T-helper 2 cell treated with Interferon-gamma antibody and Interleukin-4, amounts not matched to agents 5 μg/mL and 100 μg/mL, for 36 hours (primary cell): ENCODE measurements around the gene LINC00305.

Experiments used
- DNase-seq: peaks from one replicate; pipeline ENCODE4 v3.0.0; 2021; ENCODE audit warnings: low spot score
- H3K27ac Mint-ChIP-seq: one replicate; pipeline ENCODE4 v1.8.0; 2021; ENCODE audit warnings: mild to moderate bottlenecking, mixed read lengths
- H3K27me3 Mint-ChIP-seq: one replicate; pipeline ENCODE4 v1.8.0; 2021; ENCODE audit warnings: low read depth, mixed read lengths
- H3K36me3 Mint-ChIP-seq: one replicate; pipeline ENCODE4 v1.8.0; 2021; ENCODE audit warnings: low read depth, mixed read lengths
- H3K4me1 Mint-ChIP-seq: one replicate; pipeline ENCODE4 v1.8.0; 2021; ENCODE audit warnings: low read depth, mixed read lengths
- H3K4me3 Mint-ChIP-seq: one replicate; pipeline ENCODE4 v1.8.0; 2022; ENCODE audit warnings: mild to moderate bottlenecking, moderate library complexity, mixed read lengths
- H3K9me3 Mint-ChIP-seq: one replicate; pipeline ENCODE4 v1.8.0; 2021; ENCODE audit warnings: mixed read lengths

Gene LINC00305

GRCh38 chr18:64148988-64149387 lies at the start of gene LINC00305:
Gene LINC00305, minus strand, starts transcription at chr18:64149088.
- H3K27me3 Mint-ChIP-seq, result no peaks in the 10 kb centered on the region
- no peak for DNase-seq
- no peak within 1 kb of the TSS for H3K4me3 Mint-ChIP-seq
- H3K9me3 Mint-ChIP-seq, result no peaks in the 10 kb centered on the region
- no peaks in the 10 kb centered on the region for H3K4me1 Mint-ChIP-seq
- no peak within 1 kb of the TSS for H3K27ac Mint-ChIP-seq
- H3K36me3 Mint-ChIP-seq, result no peaks in the 10 kb centered on the region

GRCh38 chr18:64191069-64191468 lies 42.2 kb upstream of the LINC00305 start:
- no peak overlapping the region for H3K4me3 Mint-ChIP-seq
- H3K36me3 Mint-ChIP-seq, result no peaks in the 10 kb centered on the region
- H3K27me3 Mint-ChIP-seq, result no peaks in the 10 kb centered on the region
- H3K9me3 Mint-ChIP-seq, result no peaks in the 10 kb centered on the region
- no peaks in the 10 kb centered on the region for H3K4me1 Mint-ChIP-seq
- no peak for DNase-seq
- no peak overlapping the region for H3K27ac Mint-ChIP-seq

- H3K27ac Mint-ChIP-seq, result no peak overlapping the region
- no peak for DNase-seq
- H3K36me3 Mint-ChIP-seq, result no peaks in the 10 kb centered on the region
- H3K4me3 Mint-ChIP-seq, result no peak overlapping the region
- H3K9me3 Mint-ChIP-seq, result no peaks in the 10 kb centered on the region
- H3K4me1 Mint-ChIP-seq, result no peaks in the 10 kb centered on the region
- H3K27me3 Mint-ChIP-seq, result no peaks in the 10 kb centered on the region
Observed at GRCh38 chr18:64185987-64186386, 37.1 kb upstream of the LINC00305 start.

- Mint-ChIP-seq H3K4me1 (no peaks in the 10 kb centered on the region), H3K36me3 (no peaks in the 10 kb centered on the region), H3K27ac (no peak overlapping the region), H3K9me3 (no peaks in the 10 kb centered on the region), H3K4me3 (no peak overlapping the region), H3K27me3 (no peaks in the 10 kb centered on the region)
- DNase-seq, result no peak
Observed at GRCh38 chr18:64183665-64184064, 34.8 kb upstream of the LINC00305 start.

GRCh38 chr18:64180617-64181016 lies 31.7 kb upstream of the LINC00305 start:
- H3K36me3 Mint-ChIP-seq, result no peaks in the 10 kb centered on the region
- DNase-seq, result no peak
- H3K4me3 Mint-ChIP-seq, result no peak overlapping the region
- H3K4me1 Mint-ChIP-seq, result no peaks in the 10 kb centered on the region
- H3K9me3 Mint-ChIP-seq, result no peaks in the 10 kb centered on the region
- H3K27me3 Mint-ChIP-seq, result no peaks in the 10 kb centered on the region
- H3K27ac Mint-ChIP-seq, result no peak overlapping the region

GRCh38 chr18:64180171-64180570 lies 31.3 kb upstream of the LINC00305 start:
- Mint-ChIP-seq H3K4me3 (no peak overlapping the region), H3K4me1 (no peaks in the 10 kb centered on the region)

GRCh38 chr18:64179556-64180080 lies 30.7 kb upstream of the LINC00305 start:
- Mint-ChIP-seq H3K27me3 (no peaks in the 10 kb centered on the region), H3K4me1 (no peaks in the 10 kb centered on the region), H3K27ac (no peak overlapping the region), H3K36me3 (no peaks in the 10 kb centered on the region), H3K9me3 (no peaks in the 10 kb centered on the region), H3K4me3 (no peak overlapping the region)
- DNase-seq, result no peak

More at GRCh38 chr18:64180171-64180570, 31.3 kb upstream of the LINC00305 start:
- Mint-ChIP-seq H3K27me3 (no peaks in the 10 kb centered on the region), H3K9me3 (no peaks in the 10 kb centered on the region), H3K36me3 (no peaks in the 10 kb centered on the region), H3K27ac (no peak overlapping the region)
- no peak for DNase-seq

GRCh38 chr18:64178860-64179259 lies 30.0 kb upstream of the LINC00305 start:
- no peaks in the 10 kb centered on the region for H3K9me3 Mint-ChIP-seq
- no peaks in the 10 kb centered on the region for H3K36me3 Mint-ChIP-seq
- no peaks in the 10 kb centered on the region for H3K4me1 Mint-ChIP-seq
- H3K27ac Mint-ChIP-seq, result no peak overlapping the region
- no peaks in the 10 kb centered on the region for H3K27me3 Mint-ChIP-seq
- H3K4me3 Mint-ChIP-seq, result no peak overlapping the region
- no peak for DNase-seq

GRCh38 chr18:64175432-64175831 lies 26.5 kb upstream of the LINC00305 start:
- Mint-ChIP-seq H3K27me3 (no peaks in the 10 kb centered on the region), H3K4me1 (no peaks in the 10 kb centered on the region), H3K27ac (no peak overlapping the region), H3K4me3 (no peak overlapping the region), H3K36me3 (no peaks in the 10 kb centered on the region), H3K9me3 (no peaks in the 10 kb centered on the region)
- DNase-seq, result no peak

- Mint-ChIP-seq H3K4me1 (no peaks in the 10 kb centered on the region), H3K27me3 (no peaks in the 10 kb centered on the region), H3K4me3 (no peak overlapping the region), H3K9me3 (no peaks in the 10 kb centered on the region), H3K36me3 (no peaks in the 10 kb centered on the region), H3K27ac (no peak overlapping the region)
- no peak for DNase-seq
Observed at GRCh38 chr18:64171576-64171975, 22.7 kb upstream of the LINC00305 start.

- Mint-ChIP-seq H3K4me1 (no peaks in the 10 kb centered on the region), H3K27me3 (no peaks in the 10 kb centered on the region), H3K27ac (no peak overlapping the region), H3K9me3 (no peaks in the 10 kb centered on the region), H3K4me3 (no peak overlapping the region), H3K36me3 (no peaks in the 10 kb centered on the region)
- no peak for DNase-seq
Observed at GRCh38 chr18:64167408-64167925, 18.6 kb upstream of the LINC00305 start.

GRCh38 chr18:64165906-64166305 lies 17.0 kb upstream of the LINC00305 start:
- H3K9me3 Mint-ChIP-seq, result no peaks in the 10 kb centered on the region
- no peaks in the 10 kb centered on the region for H3K27me3 Mint-ChIP-seq
- DNase-seq, result no peak
- no peaks in the 10 kb centered on the region for H3K4me1 Mint-ChIP-seq
- no peak overlapping the region for H3K27ac Mint-ChIP-seq
- H3K36me3 Mint-ChIP-seq, result no peaks in the 10 kb centered on the region
- H3K4me3 Mint-ChIP-seq, result no peak overlapping the region

- H3K4me3 Mint-ChIP-seq, result no peak overlapping the region
- DNase-seq, result no peak
- no peaks in the 10 kb centered on the region for H3K9me3 Mint-ChIP-seq
Observed at GRCh38 chr18:64164883-64165282, 16.0 kb upstream of the LINC00305 start.

GRCh38 chr18:64149916-64150438 lies 1.1 kb upstream of the LINC00305 start:
- Mint-ChIP-seq H3K4me3 (no peak overlapping the region), H3K27ac (no peak overlapping the region), H3K9me3 (no peaks in the 10 kb centered on the region), H3K36me3 (no peaks in the 10 kb centered on the region), H3K4me1 (no peaks in the 10 kb centered on the region), H3K27me3 (no peaks in the 10 kb centered on the region)
- DNase-seq, result no peak

More at GRCh38 chr18:64164883-64165282, 16.0 kb upstream of the LINC00305 start:
- Mint-ChIP-seq H3K36me3 (no peaks in the 10 kb centered on the region), H3K27ac (no peak overlapping the region), H3K27me3 (no peaks in the 10 kb centered on the region), H3K4me1 (no peaks in the 10 kb centered on the region)

- H3K4me1 Mint-ChIP-seq, result no peaks in the 10 kb centered on the region
- no peaks in the 10 kb centered on the region for H3K9me3 Mint-ChIP-seq
- H3K36me3 Mint-ChIP-seq, result no peaks in the 10 kb centered on the region
Observed at GRCh38 chr18:64142904-64143303, 6.0 kb downstream of the LINC00305 start.

More at GRCh38 chr18:64142904-64143303, 6.0 kb downstream of the LINC00305 start:
- no peak for DNase-seq
- Mint-ChIP-seq H3K27me3 (no peaks in the 10 kb centered on the region), H3K27ac (no peak overlapping the region), H3K4me3 (no peak overlapping the region)
